ENCODE results near the gene CPVL. TPM values are rescaled to one million over a fixed set of nuclear protein-coding genes. Genes with fewer than 3 reads are reported as not detected.

Gene CPVL
- total and polyA plus RNA-seq, 8 donors = 1.6 to 25.6 (median 2.9) TPM

- Histone ChIP-seq H3K27me3 (no peaks in the 10 kb centered on the region), H3K27ac (no peak overlapping the region), H3K4me1 (no peaks in the 10 kb centered on the region), H3K4me3 (no peak overlapping the region), H3K36me3 (no peaks in the 10 kb centered on the region), H3K9me3 (no peaks in the 10 kb centered on the region)
- no peak for DNase-seq
- 79 to 86% methylated on average over 7 of the region's 7 CpGs for WGBS, 2 donors
- FAIRE-seq = no peak
- intact Hi-C loops (cut with DNase I) = loop anchor here in 1 of 3 donors (10.0 kb wide), 1 partner anchor 224 kb away; no protein-coding TSS in a partner anchor
- ATAC-seq = no peak
- TF ChIP-seq CTCF (IDR thresholded peaks at IDR 0.05) = no peak
Observed at GRCh38 chr7:29170781-29171180, 24.4 kb upstream of the CPVL start.

- ATAC-seq = no peak
- DNase-seq = no peak
- intact Hi-C loops (cut with DNase I) = no loop called here
Observed at GRCh38 chr7:29167721-29168120, 21.4 kb upstream of the CPVL start.

DNA sequence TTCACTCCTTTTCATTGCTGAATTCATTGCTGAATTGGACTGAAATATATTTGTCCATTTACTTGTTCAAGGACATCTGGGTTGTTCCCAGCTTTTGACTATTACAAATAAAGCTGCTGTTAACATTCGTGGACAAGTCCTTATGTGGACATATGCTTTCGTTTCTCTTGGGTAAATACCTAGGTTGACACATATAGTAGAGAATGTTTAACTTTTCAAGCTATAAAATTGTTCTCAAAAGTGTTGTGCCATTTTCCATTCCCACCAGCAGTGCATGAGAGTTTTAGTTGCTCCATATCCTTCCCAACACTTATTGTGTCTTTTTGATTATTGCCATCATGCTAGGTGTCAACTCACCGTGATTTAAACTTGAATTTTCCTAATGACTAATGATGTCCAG, 17.5 kb upstream of the CPVL start:
- Histone ChIP-seq H3K36me3 (no peaks in the 10 kb centered on the region), H3K27ac (no peak overlapping the region), H3K27me3 (no peaks in the 10 kb centered on the region), H3K4me3 (no peak overlapping the region), H3K9me3 (no peaks in the 10 kb centered on the region), H3K4me1 (peaks cover 0 to 5% (median 0%) of the 10 kb centered on the region in 3 donors)
- FAIRE-seq = peak; percentile 61
- TF ChIP-seq CTCF (IDR thresholded peaks at IDR 0.05) = no peak
- DNase-seq = no peak
- peak; percentile 53 to 77 (median 64) for ATAC-seq
- intact Hi-C loops (cut with DNase I) = no loop called here
- WGBS, 2 donors = 16 to 21% methylated on average over 3 of the region's 3 CpGs

More at GRCh38 chr7:29167721-29168120, 21.4 kb upstream of the CPVL start:
- H3K9me3 ChIP-seq = no peaks in the 10 kb centered on the region
- no peaks in the 10 kb centered on the region for H3K36me3 ChIP-seq
- WGBS, 2 donors = 31 to 72% methylated on average over 1 of the region's 1 CpG
- H3K4me1 ChIP-seq = peaks cover 0 to 5% (median 0%) of the 10 kb centered on the region in 3 donors
- H3K27ac ChIP-seq = no peak overlapping the region
- H3K27me3 ChIP-seq = no peaks in the 10 kb centered on the region
- H3K4me3 ChIP-seq = no peak overlapping the region
- TF ChIP-seq CTCF (IDR thresholded peaks at IDR 0.05) = no peak
- FAIRE-seq = no peak

GRCh38 chr7:29162577-29162976, 16.2 kb upstream of the CPVL start:
- ATAC-seq (no peak), FAIRE-seq (no peak), DNase-seq (no peak)
- Histone ChIP-seq H3K4me3 (no peak overlapping the region), H3K36me3 (no peaks in the 10 kb centered on the region), H3K9me3 (no peaks in the 10 kb centered on the region), H3K27ac (no peak overlapping the region), H3K27me3 (no peaks in the 10 kb centered on the region), H3K4me1 (peaks cover 0 to 5% (median 0%) of the 10 kb centered on the region in 3 donors)
- intact Hi-C loops (cut with DNase I) = no loop called here
- 84 to 90% methylated on average over 6 of the region's 6 CpGs for WGBS, 2 donors
- no peak for TF ChIP-seq CTCF (IDR thresholded peaks at IDR 0.05)

DNA sequence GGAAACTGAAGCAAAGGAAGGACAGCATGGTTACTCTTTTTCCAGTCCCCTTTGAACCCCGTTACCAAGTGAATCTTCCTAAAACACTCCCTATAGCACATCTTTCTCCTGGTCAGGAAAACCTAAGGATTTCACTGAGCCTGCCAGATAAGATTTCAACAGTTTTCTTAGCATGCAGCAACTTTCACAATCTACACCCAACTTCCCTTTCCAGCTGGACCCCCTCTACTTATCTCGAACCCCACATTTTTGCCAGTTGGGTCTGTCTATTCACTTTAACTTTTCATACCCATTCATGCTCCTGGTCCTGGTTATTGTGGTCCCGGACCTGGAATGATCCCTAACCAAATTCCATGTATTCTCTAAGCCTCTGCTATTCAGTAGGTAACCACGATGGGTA, 14.9 kb upstream of the CPVL start:
- no peak for DNase-seq
- intact Hi-C loops (cut with DNase I) = no loop called here
- H3K27ac ChIP-seq = no peak overlapping the region
- no peak for TF ChIP-seq CTCF (IDR thresholded peaks at IDR 0.05)
- H3K4me3 ChIP-seq = no peak overlapping the region
- no peak for FAIRE-seq
- H3K27me3 ChIP-seq = no peaks in the 10 kb centered on the region
- H3K4me1 ChIP-seq = peaks cover 0 to 5% (median 0%) of the 10 kb centered on the region in 3 donors
- no peaks in the 10 kb centered on the region for H3K9me3 ChIP-seq
- H3K36me3 ChIP-seq = no peaks in the 10 kb centered on the region
- no peak for ATAC-seq
- 83 to 91% methylated on average over 4 of the region's 4 CpGs for WGBS, 2 donors
